Lung (tissue), 12 donors: ENCODE data around the gene TM7SF2. TPM values are rescaled to one million over a fixed set of nuclear protein-coding genes. Genes with fewer than 3 reads are reported as not detected.

Source experiments
- ATAC-seq: fragments of 200-7000 bp; cut with Tn5 transposase; one replicate; pipeline ENCODE4 v1.9.1; 2020; ENCODE audit warnings: moderate number of reproducible peaks; ENCODE audit not compliant: insufficient read depth, low FRiP score
- DNase-seq, 3 donors: peaks; one replicate each; pipeline ENCODE4 v3.0.0-alpha.2; 2013 to 2017
- H3K27ac ChIP-seq, 2 donors: one replicate each; pipeline ENCODE4 v1.5.1; 2013; ENCODE audit warnings: mild to moderate bottlenecking in 2 of 2, moderate library complexity in 2 of 2, control low read depth in 1 of 2, inconsistent platforms in 1 of 2, low read depth in 1 of 2, low read length in 1 of 2
- H3K27me3 ChIP-seq, 3 donors: one replicate each; pipeline ENCODE4 v1.5.1; 2013; ENCODE audit warnings: low read length in 2 of 3; ENCODE audit not compliant: control insufficient read depth in 3 of 3, insufficient read depth in 3 of 3
- H3K36me3 ChIP-seq, 4 donors: one replicate each; pipeline ENCODE4 v1.5.1; 2013; ENCODE audit warnings: low read length in 4 of 4, mild to moderate bottlenecking in 1 of 4, moderate library complexity in 1 of 4; ENCODE audit not compliant: control insufficient read depth in 4 of 4, insufficient read depth in 4 of 4
- H3K4me1 ChIP-seq, 5 donors: one replicate each; pipeline ENCODE4 v1.5.1; 2013; ENCODE audit warnings: low read length in 5 of 5, mild to moderate bottlenecking in 2 of 5, moderate library complexity in 1 of 5; ENCODE audit not compliant: control insufficient read depth in 5 of 5, insufficient read depth in 5 of 5
- H3K4me3 ChIP-seq: one replicate; pipeline ENCODE4 v1.5.1; 2013; ENCODE audit warnings: mild to moderate bottlenecking, control low read depth, moderate library complexity
- H3K9ac ChIP-seq, 2 donors: one replicate each; pipeline ENCODE4 v1.5.1; 2013; ENCODE audit warnings: low read length in 2 of 2, control low read depth in 1 of 2; ENCODE audit not compliant: insufficient read depth in 1 of 2
- H3K9me3 ChIP-seq, 4 donors: one replicate each; pipeline ENCODE4 v1.5.1; 2013; ENCODE audit warnings: low read length in 3 of 4, mild to moderate bottlenecking in 1 of 4, moderate library complexity in 1 of 4; ENCODE audit not compliant: control insufficient read depth in 4 of 4, insufficient read depth in 3 of 4
- CTCF ChIP-seq: IDR thresholded peaks from 2 replicates; pipeline ENCODE4 v1.5.1; 2012; ENCODE audit warnings: mild to moderate bottlenecking; ENCODE audit errors: control extremely low read depth, extremely low read depth
- WGBS, 2 donors: extraction: QIAGEN DNeasy Blood & Tissue Kit; methylation state at CpG; one replicate each; pipeline ENCODE4 v1.1.7; 2013; 5-methylcytosine and 5-hydroxymethylcytosine counted together
- polyA plus RNA-seq, 2 donors: library from polyadenylated mRNA; stranded (reverse); fragments of 200-250 nt; gene quantifications; one replicate each; pipeline ENCODE4 v1.2.1, GENCODE V29; 2013
- total RNA-seq, 2 donors: library from RNA; depleted of rRNA in 1 of 2; stranded (reverse); fragments of >200 nt in 1 of 2; gene quantifications; one replicate each; pipeline ENCODE4 v1.2.1, GENCODE V29; 2014 to 2021
- donor health status: control.
- donor health status: control.
- donor health status: Bipolar disorder and iron deficiency.
- donor health status: healthy.
- donor health status: DM: yes; HTN: yes; CAD: no.

The TM7SF2 gene
- total and polyA plus RNA-seq, 4 donors: 30.3 to 82.7 (median 54.7) TPM

GRCh38 chr11:65103476-65103875 is 8.2 kb upstream of the TM7SF2 start:
- H3K27ac ChIP-seq: no peak overlapping the region
- H3K9ac ChIP-seq: no peak overlapping the region
- no peak overlapping the region for H3K4me3 ChIP-seq
- ATAC-seq (no peak), DNase-seq (no peak)
- H3K27me3 ChIP-seq: no peaks in the 10 kb centered on the region
- peaks cover 0 to 3% (median 0%) of the 10 kb centered on the region in 5 donors for H3K4me1 ChIP-seq
- H3K36me3 ChIP-seq: peaks cover under 1 to 17% (median 5%) of the 10 kb centered on the region in 4 donors
- TF ChIP-seq CTCF: no peak
- H3K9me3 ChIP-seq: no peaks in the 10 kb centered on the region

GRCh38 chr11:65104628-65105027 is 7.0 kb upstream of the TM7SF2 start:
- no peak overlapping the region for H3K4me3 ChIP-seq
- H3K27me3 ChIP-seq: no peaks in the 10 kb centered on the region
- no peaks in the 10 kb centered on the region for H3K9me3 ChIP-seq
- peaks cover 4 to 27% (median 9%) of the 10 kb centered on the region in 4 donors for H3K36me3 ChIP-seq
- H3K4me1 ChIP-seq: peaks cover 0 to 3% (median 0%) of the 10 kb centered on the region in 5 donors
- ATAC-seq (no peak), DNase-seq (peak in 2 of 3 donors; percentile 55 to 59)
- WGBS, 2 donors: 66 to 86% methylated on average over 4 of the region's 4 CpGs
- peak overlapping the region in 1 of 2 donors; percentile 19 for H3K9ac ChIP-seq
- H3K27ac ChIP-seq: peak overlapping the region in 1 of 2 donors; percentile 42
- no peak for TF ChIP-seq CTCF

GRCh38 chr11:65107078-65107477 is 4.6 kb upstream of the TM7SF2 start:
- 96 to 97% methylated on average over 15 of the region's 15 CpGs for WGBS, 2 donors
- no peak for DNase-seq

More at GRCh38 chr11:65107078-65107477, 4.6 kb upstream of the TM7SF2 start:
- no peaks in the 10 kb centered on the region for H3K27me3 ChIP-seq
- no peak for TF ChIP-seq CTCF
- H3K9ac ChIP-seq: no peak overlapping the region
- H3K27ac ChIP-seq: no peak overlapping the region
- H3K9me3 ChIP-seq: no peaks in the 10 kb centered on the region
- no peak for ATAC-seq
- H3K4me1 ChIP-seq: peaks cover 0 to 9% (median 7%) of the 10 kb centered on the region in 5 donors
- H3K4me3 ChIP-seq: no peak overlapping the region
- H3K36me3 ChIP-seq: peaks cover 8 to 31% (median 9%) of the 10 kb centered on the region in 4 donors
